Hematopoietic multipotent progenitor cell (in vitro differentiated cells): ENCODE measurements around the gene MVP. TPM values are rescaled to one million over a fixed set of nuclear protein-coding genes. Genes with fewer than 3 reads are reported as not detected.

Experiments
- small RNA-seq: library from RNA; depleted of rRNA; stranded (forward); fragments of <200 nt; gene quantifications from one replicate; pipeline ENCODE3, GENCODE V24; 2012
- total RNA-seq: library from RNA; depleted of rRNA; stranded (reverse); fragments of >200 nt; gene quantifications from one replicate; pipeline ENCODE4 v1.2.3, GENCODE V29; 2012

MVP gene
- total RNA-seq, 1 donor = 118 TPM

Small RNAs within 50 kb of the gene (small RNA-seq; reads per million reads assigned to genes)
- not detected for gene AC009133.6
- not detected for gene AC120114.4

Other genes with a start within 250 kb of the MVP start
- 451 TPM for gene SPN, start 157.2 kb upstream of the MVP start, total RNA-seq
- gene QPRT, start 141.3 kb upstream of the MVP start, total RNA-seq = 12.9 TPM
- gene C16orf54, start 74.5 kb upstream of the MVP start, total RNA-seq = 64.9 TPM
- not detected for gene ZG16, start 42.2 kb upstream of the MVP start, total RNA-seq
- 73.8 TPM for gene KIF22, start 29.7 kb upstream of the MVP start, total RNA-seq
- gene MAZ, start 13.9 kb upstream of the MVP start, total RNA-seq = 711 TPM
- 0.27 TPM for gene PRRT2, start 8.3 kb upstream of the MVP start, total RNA-seq
- 24.5 TPM for gene PAGR1, start 4.3 kb upstream of the MVP start, total RNA-seq
- 106 TPM for gene CDIPT, start 42.8 kb downstream of the MVP start, total RNA-seq
- 1.3 TPM for gene SEZ6L2, start 79.1 kb downstream of the MVP start, total RNA-seq
- gene ASPHD1, start 80.0 kb downstream of the MVP start, total RNA-seq = 0.27 TPM
- gene KCTD13, start 105.8 kb downstream of the MVP start, total RNA-seq = 11.3 TPM
- 64.6 TPM for gene TMEM219, start 141.6 kb downstream of the MVP start, total RNA-seq
- gene TAOK2, start 153.4 kb downstream of the MVP start, total RNA-seq = 29.1 TPM
- gene HIRIP3, start 175.2 kb downstream of the MVP start, total RNA-seq = 9.4 TPM
- gene INO80E, start 175.8 kb downstream of the MVP start, total RNA-seq = 21.8 TPM
- gene DOC2A, start 190.6 kb downstream of the MVP start, total RNA-seq = 1.1 TPM
- not detected for gene C16orf92, start 202.7 kb downstream of the MVP start, total RNA-seq
- gene TLCD3B, start 210.8 kb downstream of the MVP start, total RNA-seq = 0.54 TPM
- gene ALDOA, start 245.3 kb downstream of the MVP start, total RNA-seq = 666 TPM